Liver (tissue), 9 donors: Measurements from ENCODE around the gene CHTF8. TPM values are rescaled to one million over a fixed set of nuclear protein-coding genes. Genes with fewer than 3 reads are reported as not detected.

Experiments used
- DNase-seq: peaks from one replicate; pipeline ENCODE4 v3.0.0-alpha.2; 2017; ENCODE audit warnings: low spot score
- H3K27ac ChIP-seq, 2 donors: one replicate each; pipeline ENCODE4 v1.7.0; 2013; ENCODE audit warnings: inconsistent platforms in 2 of 2, low read length in 2 of 2, control low read depth in 1 of 2, low read depth in 1 of 2, mild to moderate bottlenecking in 1 of 2
- H3K27me3 ChIP-seq, 4 donors: one replicate each; pipeline versions ENCODE4 v1.6.1 to v1.7.0; 2013; ENCODE audit warnings: low read length in 3 of 4, inconsistent platforms in 1 of 4, mild to moderate bottlenecking in 1 of 4, moderate library complexity in 1 of 4; ENCODE audit not compliant: control insufficient read depth in 4 of 4, insufficient read depth in 4 of 4
- H3K36me3 ChIP-seq, 4 donors: one replicate each; pipeline versions ENCODE4 v1.6.1 to v1.7.0; 2013; ENCODE audit warnings: low read length in 3 of 4, mild to moderate bottlenecking in 3 of 4, low read depth in 1 of 4, moderate library complexity in 1 of 4; ENCODE audit not compliant: control insufficient read depth in 4 of 4, insufficient read depth in 3 of 4
- H3K4me1 ChIP-seq, 4 donors: one replicate each; pipeline versions ENCODE4 v1.6.1 to v1.7.0; 2013; ENCODE audit warnings: low read length in 3 of 4, mild to moderate bottlenecking in 3 of 4, moderate library complexity in 1 of 4; ENCODE audit not compliant: control insufficient read depth in 4 of 4, insufficient read depth in 4 of 4
- H3K4me3 ChIP-seq, 3 donors: one replicate each; pipeline versions ENCODE4 v1.6.1 to v1.7.0; 2013; ENCODE audit warnings: low read length in 3 of 3, control low read depth in 1 of 3, low read depth in 1 of 3, mild to moderate bottlenecking in 1 of 3
- H3K9ac ChIP-seq, 2 donors: one replicate each; pipeline ENCODE4 v1.7.0; 2013; ENCODE audit warnings: low read length in 2 of 2, mild to moderate bottlenecking in 2 of 2, moderate library complexity in 2 of 2, control low read depth in 1 of 2, low read depth in 1 of 2
- H3K9me3 ChIP-seq, 4 donors: one replicate each; pipeline versions ENCODE4 v1.6.1 to v1.7.0; 2013; ENCODE audit warnings: low read length in 3 of 4; ENCODE audit not compliant: control insufficient read depth in 4 of 4
- EGR1 ChIP-seq, 2 donors: IDR thresholded peaks; 2 replicates each; pipeline ENCODE4 v1.6.1; 2016 to 2018; ENCODE audit warnings: antibody characterized with exemption in 2 of 2, low read depth in 2 of 2
- FOXA1 ChIP-seq: IDR thresholded peaks from 2 replicates; pipeline ENCODE4 v1.6.1; 2016; ENCODE audit warnings: antibody characterized with exemption
- FOXA2 ChIP-seq: IDR thresholded peaks from 2 replicates; pipeline ENCODE4 v1.6.1; 2016; ENCODE audit warnings: antibody characterized with exemption
- GABPA ChIP-seq, 2 donors: IDR thresholded peaks in 1 of 2; conservative IDR thresholded peaks in 1 of 2; 2 replicates each; pipeline ENCODE4 v1.6.1; 2016; ENCODE audit warnings: antibody characterized with exemption in 2 of 2, mild to moderate bottlenecking in 1 of 2, moderate library complexity in 1 of 2
- HNF4A ChIP-seq, 2 donors: conservative IDR thresholded peaks; 2 replicates each; pipeline ENCODE4 v1.6.1; 2016; ENCODE audit warnings: antibody characterized with exemption in 2 of 2, mild to moderate bottlenecking in 2 of 2
- HNF4G ChIP-seq: IDR thresholded peaks from 2 replicates; pipeline ENCODE4 v1.6.1; 2016; ENCODE audit warnings: antibody characterized with exemption
- JUND ChIP-seq, 2 donors: IDR thresholded peaks; 2 replicates each; pipeline ENCODE4 v1.6.1; 2016; ENCODE audit warnings: antibody characterized with exemption in 2 of 2
- NR2F2 ChIP-seq: IDR thresholded peaks from 2 replicates; pipeline ENCODE4 v1.6.1; 2016; ENCODE audit warnings: antibody characterized with exemption
- RAD21 ChIP-seq, 2 donors: IDR thresholded peaks; 2 replicates each; pipeline ENCODE4 v1.6.1; 2016; ENCODE audit warnings: antibody characterized with exemption in 2 of 2, mild to moderate bottlenecking in 2 of 2
- RXRA ChIP-seq, 2 donors: IDR thresholded peaks; 2 replicates each; pipeline ENCODE4 v1.6.1; 2017 to 2018; ENCODE audit warnings: antibody characterized with exemption in 2 of 2, mild to moderate bottlenecking in 1 of 2
- SP1 ChIP-seq: IDR thresholded peaks from 2 replicates; pipeline ENCODE4 v1.6.1; 2018; ENCODE audit warnings: antibody characterized with exemption, mild to moderate bottlenecking
- TAF1 ChIP-seq: conservative IDR thresholded peaks from 2 replicates; pipeline ENCODE4 v1.6.1; 2016; ENCODE audit warnings: antibody characterized with exemption, mild to moderate bottlenecking
- YY1 ChIP-seq: IDR thresholded peaks from 2 replicates; pipeline ENCODE4 v1.6.1; 2016; ENCODE audit warnings: antibody characterized with exemption, mild to moderate bottlenecking
- WGBS: extraction: QIAGEN DNeasy Blood & Tissue Kit; methylation state at CpG from one replicate; pipeline ENCODE4 v1.1.7; 2013; 5-methylcytosine and 5-hydroxymethylcytosine counted together
- polyA plus RNA-seq, 2 donors: library from polyadenylated mRNA; stranded (reverse) in 1 of 2; unstranded in 1 of 2; fragments of 200-250 nt in 1 of 2; fragments of >200 nt in 1 of 2; fragmentation: Nextera tagmentation in 1 of 2; extraction: Ambion mirVana in 1 of 2; gene quantifications; one replicate each; pipeline versions ENCODE4 v1.2.1 to v1.2.3, GENCODE V29; 2013 to 2015
- total RNA-seq, 2 donors: library from RNA; depleted of rRNA; stranded (reverse); fragments of >200 nt; gene quantifications; one replicate each; pipeline ENCODE4 v1.2.3, GENCODE V29; 2014
- TF ChIP-seq, protein P1 (sequence below): IDR thresholded peaks from 2 replicates; pipeline ENCODE4 v1.6.1; 2016; ENCODE audit warnings: antibody characterized with exemption
- TF ChIP-seq, protein P2 (sequence below): IDR thresholded peaks from 2 replicates; pipeline ENCODE4 v1.6.1; 2016; ENCODE audit warnings: antibody characterized with exemption
- TF ChIP-seq, protein P3 (sequence below): IDR thresholded peaks from 2 replicates; pipeline ENCODE4 v1.6.1; 2016; ENCODE audit warnings: antibody characterized with exemption, mild to moderate bottlenecking
- TF ChIP-seq, protein P4 (sequence below): fragments of 150-350 bp; IDR thresholded peaks from 2 replicates; pipeline ENCODE4 v1.5.1; 2017; ENCODE audit warnings: improper control_type of control experiment, low read depth, low read length; ENCODE audit not compliant: missing input control
- TF ChIP-seq, protein P5 (sequence below): IDR thresholded peaks from 2 replicates; pipeline ENCODE4 v1.6.1; 2016; ENCODE audit warnings: antibody characterized with exemption
- donor health status: healthy.
- donor health status: healthy.
- donor health status: healthy.
- donor health status: healthy.
- donor health status: healthy.

The CHTF8 gene
- total and polyA plus RNA-seq, 4 donors = 15.2 to 56.9 (median 51.6) TPM

DNA sequence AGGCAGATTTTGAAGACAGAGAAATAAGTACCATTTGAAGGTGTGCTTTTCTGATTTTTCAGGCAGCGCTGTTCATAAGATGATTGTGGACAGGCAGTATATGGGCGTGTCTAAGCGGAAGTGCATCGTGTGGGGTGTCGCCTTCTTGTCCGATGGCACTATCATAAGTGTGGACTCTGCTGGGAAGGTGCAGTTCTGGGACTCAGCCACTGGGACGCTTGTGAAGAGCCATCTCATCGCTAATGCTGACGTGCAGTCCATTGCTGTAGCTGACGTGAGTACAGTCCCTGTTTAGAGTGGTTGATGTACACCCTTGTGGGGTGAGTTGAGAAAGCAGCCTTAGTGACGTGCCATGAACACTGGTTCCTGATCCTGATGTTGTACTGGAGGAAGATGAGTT, 10.7 kb upstream of the CHTF8 start (continued):
- TF ChIP-seq, protein P1, sequence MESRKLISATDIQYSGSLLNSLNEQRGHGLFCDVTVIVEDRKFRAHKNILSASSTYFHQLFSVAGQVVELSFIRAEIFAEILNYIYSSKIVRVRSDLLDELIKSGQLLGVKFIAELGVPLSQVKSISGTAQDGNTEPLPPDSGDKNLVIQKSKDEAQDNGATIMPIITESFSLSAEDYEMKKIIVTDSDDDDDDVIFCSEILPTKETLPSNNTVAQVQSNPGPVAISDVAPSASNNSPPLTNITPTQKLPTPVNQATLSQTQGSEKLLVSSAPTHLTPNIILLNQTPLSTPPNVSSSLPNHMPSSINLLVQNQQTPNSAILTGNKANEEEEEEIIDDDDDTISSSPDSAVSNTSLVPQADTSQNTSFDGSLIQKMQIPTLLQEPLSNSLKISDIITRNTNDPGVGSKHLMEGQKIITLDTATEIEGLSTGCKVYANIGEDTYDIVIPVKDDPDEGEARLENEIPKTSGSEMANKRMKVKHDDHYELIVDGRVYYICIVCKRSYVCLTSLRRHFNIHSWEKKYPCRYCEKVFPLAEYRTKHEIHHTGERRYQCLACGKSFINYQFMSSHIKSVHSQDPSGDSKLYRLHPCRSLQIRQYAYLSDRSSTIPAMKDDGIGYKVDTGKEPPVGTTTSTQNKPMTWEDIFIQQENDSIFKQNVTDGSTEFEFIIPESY = no peak
- TF ChIP-seq, protein P2, sequence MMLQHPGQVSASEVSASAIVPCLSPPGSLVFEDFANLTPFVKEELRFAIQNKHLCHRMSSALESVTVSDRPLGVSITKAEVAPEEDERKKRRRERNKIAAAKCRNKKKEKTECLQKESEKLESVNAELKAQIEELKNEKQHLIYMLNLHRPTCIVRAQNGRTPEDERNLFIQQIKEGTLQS = no peak
- TF ChIP-seq EGR1 (IDR thresholded peaks at IDR 0.05; ENCODE audit: low read depth in 2 of 2) (no peak), YY1 (no peak), FOXA1 (no peak), FOXA2 (no peak)

DNA sequence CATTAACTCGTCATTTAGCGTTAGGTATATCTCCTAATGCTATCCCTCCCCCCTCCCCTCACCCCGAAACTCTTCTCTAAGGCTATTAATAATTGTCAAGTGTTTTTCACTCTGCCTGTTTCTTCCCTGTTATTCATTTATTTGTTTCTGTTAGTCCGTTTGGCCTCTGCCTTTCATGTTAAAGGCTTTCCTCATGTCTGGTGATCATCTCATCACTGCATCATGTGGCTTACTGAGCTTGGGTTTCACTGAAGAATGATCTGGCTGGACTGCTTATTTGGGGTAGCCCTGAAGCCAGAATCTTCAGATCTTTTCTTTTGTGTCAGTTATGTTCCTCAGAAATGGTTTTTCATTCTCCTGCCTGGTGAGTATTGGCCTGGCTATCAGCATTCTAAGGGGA, 9.5 kb upstream of the CHTF8 start:
- DNase-seq = no peak
- peaks cover 14 to 63% (median 36%) of the 10 kb centered on the region in 4 donors for H3K36me3 ChIP-seq
- H3K27me3 ChIP-seq = no peaks in the 10 kb centered on the region
- TF ChIP-seq SP1 (no peak), EGR1 (IDR thresholded peaks at IDR 0.05; ENCODE audit: low read depth in 2 of 2) (no peak), FOXA1 (no peak), RXRA (IDR thresholded peaks at IDR 0.05) (no peak), JUND (IDR thresholded peaks at IDR 0.05) (no peak), YY1 (no peak), NR2F2 (no peak), HNF4G (no peak), RAD21 (IDR thresholded peaks at IDR 0.05) (no peak), TAF1 (no peak), GABPA (IDR thresholded peaks at IDR 0.05 in 1 of 2, conservative IDR thresholded peaks at IDR 0.05 in 1 of 2) (no peak), FOXA2 (no peak), HNF4A (conservative IDR thresholded peaks at IDR 0.05) (no peak)
- TF ChIP-seq, protein P3, sequence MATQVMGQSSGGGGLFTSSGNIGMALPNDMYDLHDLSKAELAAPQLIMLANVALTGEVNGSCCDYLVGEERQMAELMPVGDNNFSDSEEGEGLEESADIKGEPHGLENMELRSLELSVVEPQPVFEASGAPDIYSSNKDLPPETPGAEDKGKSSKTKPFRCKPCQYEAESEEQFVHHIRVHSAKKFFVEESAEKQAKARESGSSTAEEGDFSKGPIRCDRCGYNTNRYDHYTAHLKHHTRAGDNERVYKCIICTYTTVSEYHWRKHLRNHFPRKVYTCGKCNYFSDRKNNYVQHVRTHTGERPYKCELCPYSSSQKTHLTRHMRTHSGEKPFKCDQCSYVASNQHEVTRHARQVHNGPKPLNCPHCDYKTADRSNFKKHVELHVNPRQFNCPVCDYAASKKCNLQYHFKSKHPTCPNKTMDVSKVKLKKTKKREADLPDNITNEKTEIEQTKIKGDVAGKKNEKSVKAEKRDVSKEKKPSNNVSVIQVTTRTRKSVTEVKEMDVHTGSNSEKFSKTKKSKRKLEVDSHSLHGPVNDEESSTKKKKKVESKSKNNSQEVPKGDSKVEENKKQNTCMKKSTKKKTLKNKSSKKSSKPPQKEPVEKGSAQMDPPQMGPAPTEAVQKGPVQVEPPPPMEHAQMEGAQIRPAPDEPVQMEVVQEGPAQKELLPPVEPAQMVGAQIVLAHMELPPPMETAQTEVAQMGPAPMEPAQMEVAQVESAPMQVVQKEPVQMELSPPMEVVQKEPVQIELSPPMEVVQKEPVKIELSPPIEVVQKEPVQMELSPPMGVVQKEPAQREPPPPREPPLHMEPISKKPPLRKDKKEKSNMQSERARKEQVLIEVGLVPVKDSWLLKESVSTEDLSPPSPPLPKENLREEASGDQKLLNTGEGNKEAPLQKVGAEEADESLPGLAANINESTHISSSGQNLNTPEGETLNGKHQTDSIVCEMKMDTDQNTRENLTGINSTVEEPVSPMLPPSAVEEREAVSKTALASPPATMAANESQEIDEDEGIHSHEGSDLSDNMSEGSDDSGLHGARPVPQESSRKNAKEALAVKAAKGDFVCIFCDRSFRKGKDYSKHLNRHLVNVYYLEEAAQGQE = no peak
- TF ChIP-seq, protein P2 = no peak
- TF ChIP-seq, protein P4, sequence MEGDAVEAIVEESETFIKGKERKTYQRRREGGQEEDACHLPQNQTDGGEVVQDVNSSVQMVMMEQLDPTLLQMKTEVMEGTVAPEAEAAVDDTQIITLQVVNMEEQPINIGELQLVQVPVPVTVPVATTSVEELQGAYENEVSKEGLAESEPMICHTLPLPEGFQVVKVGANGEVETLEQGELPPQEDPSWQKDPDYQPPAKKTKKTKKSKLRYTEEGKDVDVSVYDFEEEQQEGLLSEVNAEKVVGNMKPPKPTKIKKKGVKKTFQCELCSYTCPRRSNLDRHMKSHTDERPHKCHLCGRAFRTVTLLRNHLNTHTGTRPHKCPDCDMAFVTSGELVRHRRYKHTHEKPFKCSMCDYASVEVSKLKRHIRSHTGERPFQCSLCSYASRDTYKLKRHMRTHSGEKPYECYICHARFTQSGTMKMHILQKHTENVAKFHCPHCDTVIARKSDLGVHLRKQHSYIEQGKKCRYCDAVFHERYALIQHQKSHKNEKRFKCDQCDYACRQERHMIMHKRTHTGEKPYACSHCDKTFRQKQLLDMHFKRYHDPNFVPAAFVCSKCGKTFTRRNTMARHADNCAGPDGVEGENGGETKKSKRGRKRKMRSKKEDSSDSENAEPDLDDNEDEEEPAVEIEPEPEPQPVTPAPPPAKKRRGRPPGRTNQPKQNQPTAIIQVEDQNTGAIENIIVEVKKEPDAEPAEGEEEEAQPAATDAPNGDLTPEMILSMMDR = no peak
- TF ChIP-seq, protein P1 = no peak
- TF ChIP-seq, protein P5, sequence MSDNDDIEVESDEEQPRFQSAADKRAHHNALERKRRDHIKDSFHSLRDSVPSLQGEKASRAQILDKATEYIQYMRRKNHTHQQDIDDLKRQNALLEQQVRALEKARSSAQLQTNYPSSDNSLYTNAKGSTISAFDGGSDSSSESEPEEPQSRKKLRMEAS = no peak
- H3K9ac ChIP-seq = no peak overlapping the region
- no peak overlapping the region for H3K4me3 ChIP-seq
- no peaks in the 10 kb centered on the region for H3K9me3 ChIP-seq
- 95% methylated on average over 4 of the region's 4 CpGs for WGBS
- no peak overlapping the region for H3K27ac ChIP-seq
- no peaks in the 10 kb centered on the region for H3K4me1 ChIP-seq
